GM23338 (cell line): ENCODE measurements around the gene OR14A16. TPM values are rescaled to one million over a fixed set of nuclear protein-coding genes. Genes with fewer than 3 reads are reported as not detected.

ENCODE experiments used
- ATAC-seq: fragments of 200-7000 bp; cut with Tn5 transposase; 3 replicates; pipeline ENCODE4 v1.9.1; 2020
- DNase-seq: peaks from one replicate; pipeline ENCODE4 v3.0.0-alpha.2; 2015; ENCODE audit warnings: low spot score
- H2AFZ ChIP-seq: fragments of 200-600 bp; sonication (generic); 2 replicates; pipeline ENCODE4 v1.8.0; 2016; ENCODE audit warnings: antibody characterized with exemption, mild to moderate bottlenecking, moderate library complexity
- H3F3A ChIP-seq: fragments of 200-600 bp; sonication (generic); replicated peaks from 2 replicates; pipeline ENCODE4 v1.8.0; 2017; ENCODE audit warnings: antibody characterized with exemption, mixed run types, low read depth
- H3K27ac ChIP-seq: fragments of 200-600 bp; sonication (generic); 2 replicates; pipeline ENCODE4 v1.6.1; 2016; ENCODE audit warnings: low read depth
- H3K27me3 ChIP-seq: fragments of 200-600 bp; sonication (generic); 2 replicates; pipeline ENCODE4 v1.8.0; 2016; ENCODE audit warnings: mild to moderate bottlenecking, mixed run types, moderate library complexity; ENCODE audit not compliant: insufficient read depth
- H3K36me3 ChIP-seq: fragments of 200-600 bp; sonication (generic); 2 replicates; pipeline ENCODE4 v1.8.0; 2016; ENCODE audit warnings: mild to moderate bottlenecking; ENCODE audit not compliant: insufficient read depth
- H3K4me1 ChIP-seq: fragments of 200-600 bp; sonication (generic); 2 replicates; pipeline ENCODE4 v1.8.0; 2016; ENCODE audit warnings: mild to moderate bottlenecking, moderate library complexity; ENCODE audit not compliant: insufficient read depth
- H3K4me2 ChIP-seq: fragments of 200-600 bp; sonication (generic); 2 replicates; pipeline ENCODE4 v1.7.1; 2017; ENCODE audit warnings: mixed run types
- H3K4me3 ChIP-seq: fragments of 200-600 bp; sonication (generic); 2 replicates; pipeline ENCODE4 v1.6.1; 2016; ENCODE audit warnings: mixed run types
- H3K79me2 ChIP-seq: fragments of 200-600 bp; sonication (generic); replicated peaks from 2 replicates; pipeline ENCODE4 v1.8.0; 2017; ENCODE audit warnings: mild to moderate bottlenecking; ENCODE audit not compliant: insufficient read depth
- H3K9me2 ChIP-seq: fragments of 200-600 bp; sonication (generic); 2 replicates; pipeline ENCODE4 v1.8.0; 2017; ENCODE audit not compliant: insufficient read depth
- H4K20me1 ChIP-seq: fragments of 200-600 bp; sonication (generic); replicated peaks from 2 replicates; pipeline ENCODE4 v1.8.0; 2017; ENCODE audit warnings: mild to moderate bottlenecking; ENCODE audit not compliant: insufficient read depth
- H3K27ac Mint-ChIP-seq: 2 replicates; pipeline ENCODE4 v1.8.0; 2020; ENCODE audit warnings: inconsistent platforms, mild to moderate bottlenecking, moderate library complexity, mixed read lengths
- H3K27me3 Mint-ChIP-seq: 3 replicates; pipeline ENCODE4 v1.8.0; 2022; ENCODE audit warnings: low read depth, mild to moderate bottlenecking, moderate library complexity, mixed read lengths, inconsistent platforms; ENCODE audit not compliant: insufficient read depth, poor library complexity
- H3K36me3 Mint-ChIP-seq: 3 replicates; pipeline ENCODE4 v1.8.0; 2021; ENCODE audit warnings: low read depth, mild to moderate bottlenecking, inconsistent platforms, moderate library complexity, mixed read lengths
- H3K4me1 Mint-ChIP-seq: 3 replicates; pipeline ENCODE4 v1.8.0; 2020; ENCODE audit warnings: mild to moderate bottlenecking, inconsistent platforms, mixed read lengths
- H3K4me3 Mint-ChIP-seq: 3 replicates; pipeline ENCODE4 v1.8.0; 2021; ENCODE audit warnings: moderate library complexity, mild to moderate bottlenecking, inconsistent platforms, mixed read lengths
- H3K9me3 Mint-ChIP-seq: 3 replicates; pipeline ENCODE4 v1.8.0; 2020; ENCODE audit warnings: moderate library complexity, mild to moderate bottlenecking, inconsistent platforms, mixed read lengths
- CREB1 ChIP-seq: fragments of 250-450 bp; sonication (Bioruptor Pico); IDR thresholded peaks from 2 replicates; pipeline ENCODE4 v1.5.0; 2020; ENCODE audit warnings: low read depth, mild to moderate bottlenecking, moderate library complexity
- EZH2 ChIP-seq: fragments of 200-600 bp; sonication (generic); IDR thresholded peaks from one replicate; pipeline ENCODE4 v1.8.0; 2017; ENCODE audit warnings: antibody characterized with exemption, mild to moderate bottlenecking, low read depth; ENCODE audit not compliant: unreplicated experiment
- EZH2phosphoT487 ChIP-seq: fragments of 200-600 bp; sonication (generic); IDR thresholded peaks from one replicate; pipeline ENCODE4 v1.8.1; 2018; ENCODE audit warnings: antibody characterized with exemption; ENCODE audit not compliant: unreplicated experiment
- JUNB ChIP-seq: IDR thresholded peaks from one replicate; pipeline ENCODE4 v1.6.1; 2016; ENCODE audit warnings: antibody characterized with exemption; ENCODE audit not compliant: unreplicated experiment
- NANOG ChIP-seq: IDR thresholded peaks from 2 replicates; pipeline ENCODE4 v1.6.1; 2016; ENCODE audit warnings: antibody characterized with exemption, borderline replicate concordance
- POLR2AphosphoS5 ChIP-seq: IDR thresholded peaks from 2 replicates; pipeline ENCODE4 v1.6.1; 2016; ENCODE audit warnings: antibody characterized with exemption, low read depth
- REST ChIP-seq: IDR thresholded peaks from one replicate; pipeline ENCODE4 v1.6.1; 2018; ENCODE audit warnings: antibody characterized with exemption; ENCODE audit not compliant: unreplicated experiment
- STAT1 ChIP-seq: IDR thresholded peaks from one replicate; pipeline ENCODE4 v1.6.1; 2016; ENCODE audit warnings: antibody characterized with exemption; ENCODE audit not compliant: unreplicated experiment
- ZNF114 ChIP-seq: fragments of 250-450 bp; sonication (Bioruptor Pico); IDR thresholded peaks from 2 replicates; pipeline ENCODE4 v1.5.0; 2020; ENCODE audit warnings: mild to moderate bottlenecking, moderate library complexity
- ZNF331 ChIP-seq: fragments of 250-450 bp; sonication (Bioruptor Pico); IDR thresholded peaks from 2 replicates; pipeline ENCODE4 v1.5.0; 2020; ENCODE audit warnings: low read depth, mild to moderate bottlenecking, moderate library complexity
- ZNF462 ChIP-seq: fragments of 250-450 bp; sonication (Bioruptor Pico); IDR thresholded peaks from 2 replicates; pipeline ENCODE4 v1.5.0; 2020; ENCODE audit warnings: mild to moderate bottlenecking, moderate library complexity
- polyA plus RNA-seq: library from polyadenylated mRNA; unstranded; fragments of >200 nt; fragmentation: Nextera tagmentation; extraction: Ambion mirVana; gene quantifications from 2 replicates; pipeline ENCODE4 v1.2.1, GENCODE V29; 2016
- total RNA-seq: library from RNA; depleted of rRNA; stranded (reverse); fragments of >200 nt; shearing (Covaris generic); gene quantifications from 2 replicates; pipeline ENCODE4 v1.2.3, GENCODE V29; 2014
- TF ChIP-seq, protein P1 (sequence below): IDR thresholded peaks from 2 replicates; pipeline ENCODE4 v1.6.1; 2016; ENCODE audit warnings: antibody characterized with exemption
- TF ChIP-seq, protein P2 (sequence below), 2 experiments: fragments of 200-600 bp in 1 of 2; sonication (generic) in 1 of 2; conservative IDR thresholded peaks; 2 replicates each; pipeline versions ENCODE4 v1.5.1 to v1.6.1; 2016 to 2017; ENCODE audit warnings: antibody characterized with exemption in 2 of 2, low read depth in 2 of 2, mild to moderate bottlenecking in 2 of 2, moderate library complexity in 1 of 2

OR14A16 gene
- total and polyA plus RNA-seq, 2 experiments from 2014 or later: 0.34 TPM; not detected in 1

GRCh38 chr1:247845011-247845692 is 21.2 kb upstream of the OR14A16 start:
- Mint-ChIP-seq H3K4me1 (no peaks in the 10 kb centered on the region), H3K27me3 (peaks cover 4% of the 10 kb centered on the region), H3K9me3 (peaks cover 43% of the 10 kb centered on the region), H3K27ac (no peak overlapping the region), H3K36me3 (peaks cover 5% of the 10 kb centered on the region; the same call in 2 of the 3 replicates), H3K4me3 (no peak overlapping the region)
- Histone ChIP-seq H3K4me3 (no peak overlapping the region), H3F3A (no peaks in the 10 kb centered on the region), H3K36me3 (no peaks in the 10 kb centered on the region), H3K4me1 (peaks cover 20% of the 10 kb centered on the region), H4K20me1 (no peaks in the 10 kb centered on the region), H3K27ac (0 out of 2 replicates have a peak overlapping the region, but pooled peaks have one; percentile 83), H2AFZ (peak overlapping the region; percentile 99), H3K27me3 (no peaks in the 10 kb centered on the region), H3K9me2 (no peaks in the 10 kb centered on the region), H3K4me2 (peak overlapping the region; percentile 59), H3K79me2 (no peaks in the 10 kb centered on the region)
- ATAC-seq (no peak), DNase-seq (peak; percentile 11)
- TF ChIP-seq ZNF114 (CRISPR knock-in tag): no peak
- TF ChIP-seq, protein P1, sequence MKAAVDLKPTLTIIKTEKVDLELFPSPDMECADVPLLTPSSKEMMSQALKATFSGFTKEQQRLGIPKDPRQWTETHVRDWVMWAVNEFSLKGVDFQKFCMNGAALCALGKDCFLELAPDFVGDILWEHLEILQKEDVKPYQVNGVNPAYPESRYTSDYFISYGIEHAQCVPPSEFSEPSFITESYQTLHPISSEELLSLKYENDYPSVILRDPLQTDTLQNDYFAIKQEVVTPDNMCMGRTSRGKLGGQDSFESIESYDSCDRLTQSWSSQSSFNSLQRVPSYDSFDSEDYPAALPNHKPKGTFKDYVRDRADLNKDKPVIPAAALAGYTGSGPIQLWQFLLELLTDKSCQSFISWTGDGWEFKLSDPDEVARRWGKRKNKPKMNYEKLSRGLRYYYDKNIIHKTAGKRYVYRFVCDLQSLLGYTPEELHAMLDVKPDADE: no peak
- TF ChIP-seq EZH2: no peak
- no peak for TF ChIP-seq CREB1 (CRISPR knock-in tag)
- TF ChIP-seq EZH2phosphoT487: no peak
- no peak for TF ChIP-seq ZNF462
- TF ChIP-seq POLR2AphosphoS5: no peak
- TF ChIP-seq STAT1: no peak
- TF ChIP-seq JUNB: no peak
- TF ChIP-seq NANOG: no peak
- TF ChIP-seq REST: no peak
- no peak for TF ChIP-seq ZNF331 (CRISPR knock-in tag)
- TF ChIP-seq, protein P2, sequence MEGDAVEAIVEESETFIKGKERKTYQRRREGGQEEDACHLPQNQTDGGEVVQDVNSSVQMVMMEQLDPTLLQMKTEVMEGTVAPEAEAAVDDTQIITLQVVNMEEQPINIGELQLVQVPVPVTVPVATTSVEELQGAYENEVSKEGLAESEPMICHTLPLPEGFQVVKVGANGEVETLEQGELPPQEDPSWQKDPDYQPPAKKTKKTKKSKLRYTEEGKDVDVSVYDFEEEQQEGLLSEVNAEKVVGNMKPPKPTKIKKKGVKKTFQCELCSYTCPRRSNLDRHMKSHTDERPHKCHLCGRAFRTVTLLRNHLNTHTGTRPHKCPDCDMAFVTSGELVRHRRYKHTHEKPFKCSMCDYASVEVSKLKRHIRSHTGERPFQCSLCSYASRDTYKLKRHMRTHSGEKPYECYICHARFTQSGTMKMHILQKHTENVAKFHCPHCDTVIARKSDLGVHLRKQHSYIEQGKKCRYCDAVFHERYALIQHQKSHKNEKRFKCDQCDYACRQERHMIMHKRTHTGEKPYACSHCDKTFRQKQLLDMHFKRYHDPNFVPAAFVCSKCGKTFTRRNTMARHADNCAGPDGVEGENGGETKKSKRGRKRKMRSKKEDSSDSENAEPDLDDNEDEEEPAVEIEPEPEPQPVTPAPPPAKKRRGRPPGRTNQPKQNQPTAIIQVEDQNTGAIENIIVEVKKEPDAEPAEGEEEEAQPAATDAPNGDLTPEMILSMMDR (conservative IDR thresholded peaks at IDR 0.05; ENCODE audit: low read depth in 2 of 2): no peak
